B cell (primary cell): ENCODE data around the gene RNASE7. TPM values are rescaled to one million over a fixed set of nuclear protein-coding genes. Genes with fewer than 3 reads are reported as not detected.

Experiments used
- ATAC-seq: fragments of 200-7000 bp; cut with Tn5 transposase; one replicate; pipeline ENCODE4 v1.10.0; 2021; ENCODE audit warnings: low read depth, mild to moderate bottlenecking, moderate number of reproducible peaks, moderate library complexity
- CTCF ChIA-PET: fragments of 350-600 bp; sonication (Branson Sonifier 250); formaldehyde crosslinking; loops from one replicate; lab custom pipeline; 2021; ENCODE audit warnings: antibody characterized with exemption, inconsistent platforms; lab: Charles Lee
- POLR2A ChIA-PET: fragments of 350-600 bp; sonication (Branson Sonifier 250); formaldehyde crosslinking; loops from one replicate; lab custom pipeline; 2021; ENCODE audit warnings: antibody characterized with exemption; lab: Charles Lee
- DNase-seq: peaks from one replicate; pipeline ENCODE4 v3.0.0; 2013
- H2AFZ ChIP-seq: 2 replicates; pipeline ENCODE4 v1.6.1; 2012; ENCODE audit warnings: mild to moderate bottlenecking, low read depth, low read length; ENCODE audit not compliant: insufficient read depth, poor library complexity, severe bottlenecking
- H3K27ac ChIP-seq, 2 donors: 1 replicate in 1 of 2; 2 replicates in 1 of 2; pipeline ENCODE4 v1.5.1; 2012 to 2013; ENCODE audit warnings: low read length in 2 of 2, mild to moderate bottlenecking in 2 of 2, moderate library complexity in 1 of 2
- H3K27me3 ChIP-seq, 4 experiments: fragments of 200-600 bp in 1 of 4; sonication (generic) in 1 of 4; replicated peaks in 1 of 4; 1 replicate in 2 of 4; 2 replicates in 2 of 4; pipeline versions ENCODE4 v1.6.1 to v1.7.0; 2013 to 2016; ENCODE audit warnings: low read length in 3 of 4, mild to moderate bottlenecking in 2 of 4, mixed read lengths in 1 of 4, moderate library complexity in 1 of 4; ENCODE audit not compliant: insufficient read depth in 4 of 4, control insufficient read depth in 3 of 4; ENCODE audit errors: control extremely low read depth in 1 of 4
- H3K36me3 ChIP-seq, 2 experiments: replicated peaks in 1 of 2; 1 replicate in 1 of 2; 2 replicates in 1 of 2; pipeline versions ENCODE4 v1.6.1 to v1.7.1; 2013; ENCODE audit warnings: low read length in 1 of 2; ENCODE audit not compliant: insufficient read depth in 2 of 2, control insufficient read depth in 1 of 2; ENCODE audit errors: control extremely low read depth in 1 of 2, extremely low read depth in 1 of 2
- H3K4me1 ChIP-seq, 2 donors: fragments of 200-600 bp in 1 of 2; sonication (generic) in 1 of 2; 1 replicate in 1 of 2; 2 replicates in 1 of 2; pipeline versions ENCODE4 v1.5.1 to v1.6.1; 2013 to 2017; ENCODE audit warnings: low read length in 2 of 2; ENCODE audit not compliant: control insufficient read depth in 2 of 2, insufficient read depth in 2 of 2
- H3K4me2 ChIP-seq: replicated peaks from 2 replicates; pipeline ENCODE3; 2012; ENCODE audit warnings: mild to moderate bottlenecking, low read depth, low read length; ENCODE audit not compliant: poor library complexity, severe bottlenecking
- H3K4me3 ChIP-seq, 5 experiments: fragments of 200-600 bp in 1 of 5; sonication (generic) in 1 of 5; 1 replicate in 3 of 5; 2 replicates in 2 of 5; pipeline versions ENCODE4 v1.5.1 to v1.7.0; 2011 to 2016; ENCODE audit warnings: low read length in 4 of 5, mild to moderate bottlenecking in 4 of 5, low read depth in 2 of 5, control low read depth in 1 of 5, moderate library complexity in 1 of 5; ENCODE audit not compliant: insufficient read depth in 1 of 5; ENCODE audit errors: control extremely low read depth in 1 of 5, extremely low read depth in 1 of 5
- H3K79me2 ChIP-seq: fragments of 200-600 bp; sonication (generic); one replicate; pipeline ENCODE4 v1.6.0; 2016; ENCODE audit warnings: low read length; ENCODE audit not compliant: control insufficient read depth, insufficient read depth
- H3K9ac ChIP-seq: fragments of 200-600 bp; sonication (generic); 2 replicates; pipeline ENCODE4 v1.6.1; 2017; ENCODE audit warnings: mild to moderate bottlenecking, low read length, moderate library complexity
- H3K9me3 ChIP-seq, 3 donors: one replicate each; pipeline versions ENCODE4 v1.6.1 to v1.7.1; 2013; ENCODE audit warnings: low read length in 2 of 3; ENCODE audit not compliant: control insufficient read depth in 2 of 3, insufficient read depth in 1 of 3; ENCODE audit errors: control extremely low read depth in 1 of 3
- H4K20me1 ChIP-seq: 2 replicates; pipeline ENCODE4 v1.6.0; 2012; ENCODE audit warnings: mild to moderate bottlenecking, low read length; ENCODE audit not compliant: insufficient read depth, control insufficient read depth, poor library complexity, severe bottlenecking
- H3K27ac Mint-ChIP-seq: one replicate; pipeline ENCODE4 v1.8.0; 2021; ENCODE audit warnings: mixed read lengths
- H3K27me3 Mint-ChIP-seq: one replicate; pipeline ENCODE4 v1.8.0; 2021; ENCODE audit warnings: mixed read lengths
- H3K4me1 Mint-ChIP-seq: one replicate; pipeline ENCODE4 v1.8.0; 2021; ENCODE audit warnings: mixed read lengths
- H3K4me3 Mint-ChIP-seq: one replicate; pipeline ENCODE4 v1.8.0; 2021; ENCODE audit warnings: mixed read lengths
- H3K9me3 Mint-ChIP-seq: one replicate; pipeline ENCODE4 v1.8.0; 2022; ENCODE audit warnings: mixed read lengths; ENCODE audit not compliant: insufficient read depth
- CTCF ChIP-seq: fragments of 200-600 bp; IDR thresholded peaks from one replicate; pipeline ENCODE4 v1.8.0; 2022; ENCODE audit warnings: antibody characterized with exemption, mild to moderate bottlenecking
- EZH2 ChIP-seq: IDR thresholded peaks from 2 replicates; pipeline ENCODE4 v1.6.1; 2012; ENCODE audit warnings: borderline replicate concordance, low read depth, mild to moderate bottlenecking, moderate library complexity, low read length; ENCODE audit not compliant: insufficient read depth, poor library complexity, severe bottlenecking
- WGBS: methylation state at CpG from one replicate; pipeline ENCODE4 v1.1.5; 2013; ENCODE audit warnings: missing lambda C conversion rate; ENCODE audit not compliant: insufficient coverage; 5-methylcytosine and 5-hydroxymethylcytosine counted together
- intact Hi-C: fragments of 100-400 bp; cut with micrococcal nuclease; formaldehyde crosslinking; loops from one replicate; pipeline ENCODE4 v1.10.0; 2022
- polyA plus RNA-seq: library from polyadenylated mRNA; depleted of rRNA; stranded (reverse); fragments of >200 nt; gene quantifications from 2 replicates; pipeline ENCODE4 v1.2.3, GENCODE V29; 2012
- total RNA-seq, 2 donors: library from RNA; stranded (reverse); fragments of 120-200 nt in 1 of 2; gene quantifications; 1 replicate in 1 of 2; 2 replicates in 1 of 2; pipeline versions ENCODE4 v1.2.3 to v1.2.4, GENCODE V29; 2013 to 2022

RNASE7 gene
- total and polyA plus RNA-seq, 2 donors (not counting 1 experiment from before 2014, with no cell fraction given), result not detected

- peaks cover 0 to 41% (median 11%) of the 10 kb centered on the region in 4 experiments for H3K27me3 ChIP-seq
- H3K4me3 ChIP-seq, result no peak overlapping the region
- H3K79me2 ChIP-seq, result no peaks in the 10 kb centered on the region
- H3K4me3 Mint-ChIP-seq, result no peak overlapping the region
- H3K27me3 Mint-ChIP-seq, result peaks cover 13% of the 10 kb centered on the region
- ATAC-seq, result no peak
- no peak overlapping the region for H2AFZ ChIP-seq
- no peak overlapping the region for H3K27ac Mint-ChIP-seq
- no peak for DNase-seq
- no peak for TF ChIP-seq EZH2
- TF ChIP-seq CTCF, result no peak
- ChIA-PET POLR2A (no interaction called here), CTCF (interaction anchor here (0.6 to 6.2 kb wide), 3 partner anchors 17 to 174 kb away, joined by 3 to 133 read pairs (median 91); no protein-coding TSS in a partner anchor)
- 86% methylated on average over 9 of the region's 9 CpGs for WGBS
- H4K20me1 ChIP-seq, result no peaks in the 10 kb centered on the region
- H3K9me3 ChIP-seq, result peaks cover 0 to 9% (median 0%) of the 10 kb centered on the region in 3 donors
- intact Hi-C loops, result no loop called here
- peaks cover 39% of the 10 kb centered on the region for H3K4me1 Mint-ChIP-seq
- no peak overlapping the region for H3K9ac ChIP-seq
- H3K4me1 ChIP-seq, result peaks cover 29 to 33% of the 10 kb centered on the region in 2 donors
- no peaks in the 10 kb centered on the region for H3K36me3 ChIP-seq
- no peak overlapping the region for H3K27ac ChIP-seq
- H3K9me3 Mint-ChIP-seq, result no peaks in the 10 kb centered on the region
- no peak overlapping the region for H3K4me2 ChIP-seq
Measured at GRCh38 chr14:21073921-21074320, 31.8 kb downstream of the RNASE7 start.

- POLR2A ChIA-PET, result no interaction called here
- ATAC-seq (no peak), DNase-seq (no peak)
- Histone ChIP-seq H3K27me3 (peaks cover 0 to 34% (median 8%) of the 10 kb centered on the region in 4 experiments), H3K4me1 (peaks cover 22 to 26% of the 10 kb centered on the region in 2 donors), H3K4me3 (no peak overlapping the region), H4K20me1 (no peaks in the 10 kb centered on the region), H2AFZ (no peak overlapping the region), H3K27ac (no peak overlapping the region), H3K4me2 (no peak overlapping the region), H3K9me3 (peaks cover 0 to 8% (median 0%) of the 10 kb centered on the region in 3 donors), H3K9ac (no peak overlapping the region), H3K79me2 (no peaks in the 10 kb centered on the region), H3K36me3 (no peaks in the 10 kb centered on the region)
- H3K27me3 Mint-ChIP-seq, result peaks cover 10% of the 10 kb centered on the region
- intact Hi-C loops, result no loop called here
- no peak overlapping the region for H3K27ac Mint-ChIP-seq
- CTCF ChIA-PET, result interaction anchor here (0.6 to 6.2 kb wide), 4 partner anchors 32 to 173 kb away, joined by 3 to 133 read pairs (median 4); no protein-coding TSS in a partner anchor
- no peak for TF ChIP-seq EZH2
- TF ChIP-seq CTCF, result no peak
- no peak overlapping the region for H3K4me3 Mint-ChIP-seq
- H3K9me3 Mint-ChIP-seq, result no peaks in the 10 kb centered on the region
- peaks cover 32% of the 10 kb centered on the region for H3K4me1 Mint-ChIP-seq
- 94% methylated on average over 24 of the region's 26 CpGs for WGBS
Measured at GRCh38 chr14:21074398-21075272, 32.5 kb downstream of the RNASE7 start.
